ENCODE results near the gene ZDHHC18.

ZDHHC18 gene

GRCh38 chr1:26814377-26814776 is 12.1 kb upstream of the ZDHHC18 start:
- TF ChIP-seq CTCF (IDR thresholded peaks at IDR 0.05) (no peak), ZFX (IDR thresholded peaks at IDR 0.05; ENCODE audit: borderline replicate concordance) (no peak)

GRCh38 chr1:26814893-26815292 is 11.6 kb upstream of the ZDHHC18 start:
- TF ChIP-seq CTCF (IDR thresholded peaks at IDR 0.05) (no peak), ZFX (IDR thresholded peaks at IDR 0.05; ENCODE audit: borderline replicate concordance) (no peak)

More at GRCh38 chr1:26814377-26814776, 12.1 kb upstream of the ZDHHC18 start:
- no peak overlapping the region for H3K27ac ChIP-seq

GRCh38 chr1:26820784-26821269 is 5.7 kb upstream of the ZDHHC18 start:
- TF ChIP-seq CTCF (IDR thresholded peaks at IDR 0.05): peak; percentile 16; the same call in 1 of the 2 replicates
- no peak for TF ChIP-seq ZFX (IDR thresholded peaks at IDR 0.05; ENCODE audit: borderline replicate concordance)
- H3K27ac ChIP-seq: no peak overlapping the region

More at GRCh38 chr1:26814893-26815292, 11.6 kb upstream of the ZDHHC18 start:
- no peak overlapping the region for H3K27ac ChIP-seq

- no peak for TF ChIP-seq CTCF (IDR thresholded peaks at IDR 0.05)
- no peak for TF ChIP-seq ZFX (IDR thresholded peaks at IDR 0.05; ENCODE audit: borderline replicate concordance)
Measured at GRCh38 chr1:26822737-26823395, 3.6 kb upstream of the ZDHHC18 start.

GRCh38 chr1:26824731-26825130 is 1.8 kb upstream of the ZDHHC18 start:
- TF ChIP-seq ZFX (IDR thresholded peaks at IDR 0.05; ENCODE audit: borderline replicate concordance) (no peak), CTCF (IDR thresholded peaks at IDR 0.05) (no peak)
- peak overlapping the region; percentile 71 for H3K27ac ChIP-seq

More at GRCh38 chr1:26822737-26823395, 3.6 kb upstream of the ZDHHC18 start:
- H3K27ac ChIP-seq: no peak overlapping the region

- TF ChIP-seq CTCF (IDR thresholded peaks at IDR 0.05): no peak
- no peak for TF ChIP-seq ZFX (IDR thresholded peaks at IDR 0.05; ENCODE audit: borderline replicate concordance)
- peak overlapping the region; percentile 71 for H3K27ac ChIP-seq
Measured at GRCh38 chr1:26827106-26827604, 667 bp downstream of the ZDHHC18 start.

- no peak for TF ChIP-seq ZFX (IDR thresholded peaks at IDR 0.05; ENCODE audit: borderline replicate concordance)
- no peak for TF ChIP-seq CTCF (IDR thresholded peaks at IDR 0.05)
- peak overlapping the region; percentile 71; the same call in 1 of the 2 replicates for H3K27ac ChIP-seq
Measured at GRCh38 chr1:26827663-26828062, 1.2 kb downstream of the ZDHHC18 start.
